GM06990 (cell line): ENCODE measurements around the gene CFAP99.

Experiments
- DNase-seq: peaks from one replicate; pipeline ENCODE4 v3.0.0-alpha.2; 2011; ENCODE audit not compliant: insufficient read length; ENCODE audit errors: extremely low read depth
- H3K27me3 ChIP-seq: replicated peaks from 2 replicates; pipeline ENCODE4 v1.6.0; 2011; ENCODE audit warnings: low read length; ENCODE audit not compliant: control insufficient read depth, insufficient read depth
- H3K36me3 ChIP-seq: 2 replicates; pipeline ENCODE4 v1.5.1; 2011; ENCODE audit warnings: low read length; ENCODE audit not compliant: control insufficient read depth, insufficient read depth
- H3K4me3 ChIP-seq: replicated peaks from 2 replicates; pipeline ENCODE4 v1.5.1; 2011; ENCODE audit warnings: low read depth, mild to moderate bottlenecking, control low read depth, low read length
- CTCF ChIP-seq: IDR thresholded peaks from 2 replicates; pipeline ENCODE4 v1.5.1; 2011; ENCODE audit warnings: low read length, control low read depth, mild to moderate bottlenecking, inconsistent platforms; ENCODE audit not compliant: insufficient read depth, poor library complexity, severe bottlenecking

Gene CFAP99

DNA sequence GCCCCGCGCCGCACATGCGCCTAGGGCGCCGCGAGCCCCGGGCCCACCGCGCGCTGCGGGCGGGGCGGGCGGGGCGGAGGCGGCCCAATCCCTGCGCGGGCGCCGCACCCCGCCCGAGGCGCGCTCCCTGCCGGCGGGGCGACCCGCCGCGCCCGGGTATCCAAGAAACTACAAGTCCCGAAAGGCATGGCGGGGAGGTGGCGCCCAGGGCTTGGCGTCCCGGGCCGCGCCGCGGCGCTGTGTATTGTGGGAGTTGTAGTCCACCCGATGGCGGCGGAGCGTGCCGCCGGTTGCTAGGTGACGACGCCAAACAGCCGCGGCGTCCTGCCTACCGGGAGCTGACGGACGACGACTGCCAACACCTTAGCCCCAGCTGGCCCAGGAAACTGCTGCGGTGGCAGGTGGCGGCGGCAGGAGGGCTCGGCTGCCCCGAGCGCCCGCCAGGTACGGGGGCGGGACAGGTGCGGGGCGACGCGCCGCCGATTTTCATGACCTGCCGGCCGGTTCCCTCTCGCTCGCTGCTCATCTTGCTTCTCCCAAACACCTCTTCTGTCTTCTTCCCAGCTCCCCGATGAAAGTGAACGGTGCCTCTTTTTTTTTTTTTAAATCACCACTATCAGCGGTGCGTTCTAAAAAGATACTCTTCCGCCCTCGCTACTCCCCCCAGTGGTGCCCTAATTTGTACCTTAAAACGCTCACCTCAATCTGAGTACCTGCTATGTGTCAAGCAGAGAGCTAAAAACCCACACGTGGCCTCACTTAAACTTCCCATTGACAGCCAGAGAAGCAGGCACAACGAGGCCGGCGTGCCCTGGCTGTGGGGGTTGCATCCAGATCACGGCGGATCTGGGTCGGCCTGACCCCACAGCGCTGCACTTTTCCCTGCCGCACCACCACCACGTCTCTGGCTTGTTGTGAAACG is at the start of gene CFAP99:
TSS of gene CFAP99 (plus strand) at position 306 of the 922 bp plus-strand sequence.
- peaks cover 5% of the 10 kb centered on the region for H3K27me3 ChIP-seq
- no peaks in the 10 kb centered on the region for H3K36me3 ChIP-seq
- peak; percentile 17 for TF ChIP-seq CTCF
- H3K4me3 ChIP-seq, result peak within 1 kb of the TSS; percentile 64
- peak; percentile 96 for DNase-seq

DNA sequence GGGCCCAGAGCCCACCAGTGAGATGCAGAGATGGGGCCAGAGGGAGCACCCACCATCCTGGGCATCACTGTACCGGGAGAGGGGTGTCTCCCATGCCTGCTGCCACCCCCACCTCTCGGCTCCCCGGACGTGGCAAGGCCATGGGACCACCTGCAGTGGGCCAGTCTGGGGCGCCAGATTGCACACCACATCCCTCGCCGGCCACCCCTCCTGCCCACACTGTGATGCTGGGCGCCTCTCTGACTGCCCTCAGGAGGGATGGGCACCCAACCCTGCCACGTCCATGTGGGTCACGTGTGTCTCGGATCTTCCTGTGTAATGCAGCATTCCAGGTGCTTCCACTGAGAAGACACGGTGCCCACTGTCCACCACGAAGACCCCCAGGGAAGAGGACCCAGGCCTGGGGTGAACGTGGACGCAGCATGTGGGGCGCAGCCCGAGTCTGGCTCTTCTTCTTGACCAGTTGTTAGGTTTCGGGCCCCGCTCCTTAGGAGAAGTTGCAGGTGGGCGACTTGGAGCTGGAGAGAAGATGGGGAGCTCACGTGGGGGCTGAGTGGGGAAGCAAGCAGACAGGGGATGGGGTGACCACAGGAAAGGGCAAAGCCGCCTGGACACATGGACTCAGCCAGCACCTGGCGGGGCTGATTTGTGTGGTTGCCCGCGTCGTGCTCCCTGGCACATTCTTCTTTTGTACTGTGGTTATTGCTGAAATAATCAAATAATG is 48.0 kb upstream of the CFAP99 start:
- Histone ChIP-seq H3K4me3 (no peak overlapping the region), H3K27me3 (no peaks in the 10 kb centered on the region), H3K36me3 (no peaks in the 10 kb centered on the region)
- TF ChIP-seq CTCF, result no peak
- no peak for DNase-seq

GRCh38 chr4:2371765-2372487 is 46.8 kb upstream of the CFAP99 start:
- Histone ChIP-seq H3K27me3 (no peaks in the 10 kb centered on the region), H3K4me3 (no peak overlapping the region), H3K36me3 (no peaks in the 10 kb centered on the region)
- no peak for DNase-seq
- TF ChIP-seq CTCF, result no peak

DNA sequence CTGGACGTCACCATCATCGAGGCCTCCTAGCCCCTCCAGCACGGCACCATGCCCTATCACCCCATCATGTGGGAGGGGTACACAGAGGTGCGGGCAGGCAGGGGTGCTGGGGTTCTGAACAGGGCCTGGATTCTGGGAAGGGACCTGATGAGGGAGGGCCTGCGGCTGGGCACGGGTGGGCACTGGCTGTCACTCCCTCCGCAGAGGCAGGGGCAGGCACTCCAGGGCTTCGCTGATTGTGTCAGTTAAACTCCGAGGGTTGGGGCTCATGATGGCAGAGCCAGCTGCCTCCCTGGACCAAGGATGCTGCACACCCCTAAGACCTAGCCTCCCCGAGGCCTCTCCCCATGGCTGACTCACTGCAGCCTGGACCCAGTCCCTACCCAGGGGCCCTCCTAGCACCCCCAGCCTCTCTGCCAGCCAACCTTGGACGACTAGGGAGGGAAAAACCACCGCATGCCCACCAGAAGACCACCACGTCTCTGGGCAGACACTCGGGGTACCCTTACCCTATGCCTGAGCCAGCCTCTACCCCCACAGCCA is 46.2 kb upstream of the CFAP99 start:
- DNase-seq, result no peak
- H3K27me3 ChIP-seq, result no peaks in the 10 kb centered on the region
- no peaks in the 10 kb centered on the region for H3K36me3 ChIP-seq
- H3K4me3 ChIP-seq, result no peak overlapping the region
- TF ChIP-seq CTCF, result no peak

DNA sequence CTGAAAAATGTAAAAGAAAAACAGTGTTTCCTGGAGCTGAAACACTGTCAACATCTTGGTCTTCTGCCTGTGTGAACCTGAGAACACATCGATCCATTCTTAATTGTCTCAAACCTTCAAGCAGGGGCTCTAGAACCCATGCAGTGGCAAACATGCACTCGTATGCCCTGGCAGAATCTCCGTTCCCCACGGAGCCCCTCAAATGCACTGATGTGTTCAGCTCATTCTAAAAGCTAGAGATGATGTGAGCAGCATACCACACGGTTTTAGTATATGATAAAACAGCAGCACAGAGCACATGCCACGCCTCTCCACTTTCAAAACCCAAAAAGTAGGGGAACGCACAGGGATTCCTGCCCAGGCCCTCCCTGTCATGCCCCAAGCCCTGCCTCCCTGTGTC is 45.2 kb upstream of the CFAP99 start:
- no peaks in the 10 kb centered on the region for H3K36me3 ChIP-seq
- no peak overlapping the region for H3K4me3 ChIP-seq
- no peaks in the 10 kb centered on the region for H3K27me3 ChIP-seq
- no peak for DNase-seq
- no peak for TF ChIP-seq CTCF
